ENCODE data around the gene OR1I1.

The OR1I1 gene

DNA sequence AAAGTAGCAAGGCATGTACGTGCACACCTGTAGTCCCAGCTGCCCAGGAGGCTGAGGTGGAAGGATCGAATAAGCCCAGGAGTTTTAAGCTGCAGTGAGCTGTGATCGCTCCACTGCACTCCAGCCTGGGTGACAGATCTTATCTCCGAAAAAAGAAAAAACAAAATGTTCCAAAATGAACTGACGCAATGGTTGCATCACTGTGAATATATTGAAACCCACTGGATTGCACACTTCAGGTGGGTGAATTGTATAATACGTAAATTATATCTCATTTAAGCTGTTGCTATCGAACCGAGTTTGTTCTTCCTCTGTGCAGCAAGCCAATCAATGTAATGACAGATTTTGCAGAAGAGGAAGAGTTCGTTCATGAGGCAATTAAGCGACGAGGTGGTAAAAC lies 34.3 kb upstream of the OR1I1 start:
- Histone ChIP-seq H3K4me2 (ENCODE audit: insufficient read depth, low read length) (no peak overlapping the region), H2AFZ (ENCODE audit: low read depth, low read length) (no peak overlapping the region), H3K4me3 (ENCODE audit: low read depth in 1 of 2, low read length in 2 of 2) (no peak overlapping the region), H3K9ac (ENCODE audit: low read depth, low read length) (no peak overlapping the region), H3K36me3 (ENCODE audit: insufficient read depth, low read length) (no peaks in the 10 kb centered on the region), H3K9me3 (ENCODE audit: insufficient read depth, low read length, severe bottlenecking) (no peaks in the 10 kb centered on the region), H3K27me3 (ENCODE audit: insufficient read depth, low read length, poor library complexity) (no peaks in the 10 kb centered on the region), H4K20me1 (ENCODE audit: insufficient read depth, low read length) (no peaks in the 10 kb centered on the region), H3K27ac (ENCODE audit: low read length) (no peak overlapping the region), H3K4me1 (ENCODE audit: insufficient read depth, low read length) (no peaks in the 10 kb centered on the region), H3K79me2 (ENCODE audit: insufficient read depth, low read length) (no peaks in the 10 kb centered on the region)
- no peak for TF ChIP-seq EZH2 (IDR thresholded peaks at IDR 0.05; ENCODE audit: borderline replicate concordance, low read depth, low read length, severe bottlenecking)
- TF ChIP-seq, protein P1, sequence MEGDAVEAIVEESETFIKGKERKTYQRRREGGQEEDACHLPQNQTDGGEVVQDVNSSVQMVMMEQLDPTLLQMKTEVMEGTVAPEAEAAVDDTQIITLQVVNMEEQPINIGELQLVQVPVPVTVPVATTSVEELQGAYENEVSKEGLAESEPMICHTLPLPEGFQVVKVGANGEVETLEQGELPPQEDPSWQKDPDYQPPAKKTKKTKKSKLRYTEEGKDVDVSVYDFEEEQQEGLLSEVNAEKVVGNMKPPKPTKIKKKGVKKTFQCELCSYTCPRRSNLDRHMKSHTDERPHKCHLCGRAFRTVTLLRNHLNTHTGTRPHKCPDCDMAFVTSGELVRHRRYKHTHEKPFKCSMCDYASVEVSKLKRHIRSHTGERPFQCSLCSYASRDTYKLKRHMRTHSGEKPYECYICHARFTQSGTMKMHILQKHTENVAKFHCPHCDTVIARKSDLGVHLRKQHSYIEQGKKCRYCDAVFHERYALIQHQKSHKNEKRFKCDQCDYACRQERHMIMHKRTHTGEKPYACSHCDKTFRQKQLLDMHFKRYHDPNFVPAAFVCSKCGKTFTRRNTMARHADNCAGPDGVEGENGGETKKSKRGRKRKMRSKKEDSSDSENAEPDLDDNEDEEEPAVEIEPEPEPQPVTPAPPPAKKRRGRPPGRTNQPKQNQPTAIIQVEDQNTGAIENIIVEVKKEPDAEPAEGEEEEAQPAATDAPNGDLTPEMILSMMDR (IDR thresholded peaks at IDR 0.05; ENCODE audit: borderline replicate concordance, extremely low read depth, low read length, poor library complexity, severe bottlenecking): no peak
- DNase-seq (no peak), ATAC-seq (ENCODE audit: insufficient read depth, low read depth) (no peak)

DNA sequence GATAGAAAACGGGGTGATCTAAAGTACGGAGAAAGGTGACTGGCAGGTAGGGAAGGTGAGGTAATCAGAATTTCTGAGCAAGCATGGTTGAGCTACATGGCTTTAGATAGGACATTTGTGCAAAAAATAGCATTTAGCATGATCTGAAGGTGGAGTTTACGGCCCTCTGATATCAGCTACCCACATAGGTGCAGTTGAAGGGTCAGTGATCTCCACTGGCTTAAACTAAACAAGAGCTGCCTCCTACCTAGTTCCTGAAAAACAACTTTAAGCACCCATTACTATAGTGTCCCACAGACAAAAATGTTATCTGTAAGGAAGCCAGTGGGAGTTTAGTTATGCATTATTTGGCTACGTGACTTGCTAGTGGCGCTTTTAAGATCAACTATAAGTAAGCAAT lies 33.9 kb upstream of the OR1I1 start:
- H3K9me3 ChIP-seq (ENCODE audit: insufficient read depth, low read length, severe bottlenecking): no peaks in the 10 kb centered on the region
- no peak overlapping the region for H3K4me2 ChIP-seq (ENCODE audit: insufficient read depth, low read length)
- TF ChIP-seq, protein P1 (IDR thresholded peaks at IDR 0.05; ENCODE audit: borderline replicate concordance, extremely low read depth, low read length, poor library complexity, severe bottlenecking): no peak
- no peak for TF ChIP-seq EZH2 (IDR thresholded peaks at IDR 0.05; ENCODE audit: borderline replicate concordance, low read depth, low read length, severe bottlenecking)
- no peak overlapping the region for H3K4me3 ChIP-seq (ENCODE audit: low read depth in 1 of 2, low read length in 2 of 2)
- no peaks in the 10 kb centered on the region for H3K79me2 ChIP-seq (ENCODE audit: insufficient read depth, low read length)
- no peak for ATAC-seq (ENCODE audit: insufficient read depth, low read depth)
- no peak overlapping the region for H3K27ac ChIP-seq (ENCODE audit: low read length)
- no peaks in the 10 kb centered on the region for H3K4me1 ChIP-seq (ENCODE audit: insufficient read depth, low read length)
- DNase-seq: no peak
- no peak overlapping the region for H3K9ac ChIP-seq (ENCODE audit: low read depth, low read length)
- H3K27me3 ChIP-seq (ENCODE audit: insufficient read depth, low read length, poor library complexity): no peaks in the 10 kb centered on the region
- H4K20me1 ChIP-seq (ENCODE audit: insufficient read depth, low read length): no peaks in the 10 kb centered on the region
- H2AFZ ChIP-seq (ENCODE audit: low read depth, low read length): no peak overlapping the region
- no peaks in the 10 kb centered on the region for H3K36me3 ChIP-seq (ENCODE audit: insufficient read depth, low read length)

DNA sequence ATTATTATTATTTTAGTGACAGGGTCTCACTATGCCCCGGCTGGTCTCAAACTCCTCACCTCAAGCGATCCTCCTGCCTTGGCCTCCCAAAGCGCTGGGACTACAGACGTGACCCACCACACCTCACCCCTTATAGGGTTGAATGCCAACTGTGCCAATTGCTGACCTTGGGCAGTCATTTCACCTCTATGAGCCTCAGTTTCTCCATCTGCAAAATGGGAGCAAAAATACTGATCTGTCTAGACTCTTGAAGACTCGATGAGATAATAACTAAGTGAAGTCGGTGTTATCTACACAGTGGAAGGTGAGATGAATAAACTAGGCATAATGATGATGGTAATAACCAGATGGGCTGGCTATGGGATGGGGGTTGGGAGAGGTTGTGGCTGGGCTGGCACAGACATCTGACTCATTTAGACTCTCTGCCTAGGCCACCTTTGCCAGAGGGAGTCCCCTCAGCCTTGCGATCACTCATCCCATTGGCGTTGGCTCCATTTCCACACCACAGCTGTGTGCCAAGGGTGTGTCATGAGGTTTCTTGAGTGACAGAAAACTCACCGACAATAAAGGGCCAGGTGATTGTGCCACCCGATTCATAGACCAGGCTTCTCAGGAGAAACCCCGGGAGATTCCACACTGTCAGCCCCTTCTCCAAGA lies 33.0 kb upstream of the OR1I1 start, which contains the start of gene CASP14:
Gene CASP14, plus strand, starts transcription at position 596 of the 657 bp plus-strand sequence. CDS start 2,772 bp downstream, outside the sequence.
- no peak within 1 kb of the TSS for H3K4me3 ChIP-seq (ENCODE audit: low read depth in 1 of 2, low read length in 2 of 2)
- no peak within 1 kb of the TSS for H2AFZ ChIP-seq (ENCODE audit: low read depth, low read length)
- no peak within 1 kb of the TSS for H3K27ac ChIP-seq (ENCODE audit: low read length)
- DNase-seq (no peak), ATAC-seq (ENCODE audit: insufficient read depth, low read depth) (no peak)
- H3K9me3 ChIP-seq (ENCODE audit: insufficient read depth, low read length, severe bottlenecking): no peaks in the 10 kb centered on the region
- no peak within 1 kb of the TSS for H3K4me2 ChIP-seq (ENCODE audit: insufficient read depth, low read length)
- H3K36me3 ChIP-seq (ENCODE audit: insufficient read depth, low read length): no peaks in the 10 kb centered on the region
- TF ChIP-seq, protein P1 (IDR thresholded peaks at IDR 0.05; ENCODE audit: borderline replicate concordance, extremely low read depth, low read length, poor library complexity, severe bottlenecking): no peak
- TF ChIP-seq EZH2 (IDR thresholded peaks at IDR 0.05; ENCODE audit: borderline replicate concordance, low read depth, low read length, severe bottlenecking): no peak
- H3K27me3 ChIP-seq (ENCODE audit: insufficient read depth, low read length, poor library complexity): no peaks in the 10 kb centered on the region
- no peaks in the 10 kb centered on the region for H4K20me1 ChIP-seq (ENCODE audit: insufficient read depth, low read length)
- H3K9ac ChIP-seq (ENCODE audit: low read depth, low read length): no peak within 1 kb of the TSS
- no peaks in the 10 kb centered on the region for H3K79me2 ChIP-seq (ENCODE audit: insufficient read depth, low read length)
- H3K4me1 ChIP-seq (ENCODE audit: insufficient read depth, low read length): no peaks in the 10 kb centered on the region
